HG02610 (cell line): ENCODE results near the gene CADM1.

Experiments
- ATAC-seq: cut with Tn5 transposase; IDR thresholded peaks from one replicate; pipeline ENCODE4 v1.9.1; 2021; ENCODE audit warnings: mild to moderate bottlenecking, moderate library complexity; ENCODE audit not compliant: unreplicated experiment

CADM1 gene

GRCh38 chr11:115324581-115325432 lies 179.4 kb downstream of the CADM1 start:
- no peak for ATAC-seq

- no peak for ATAC-seq
These were observed 181.5 kb downstream of the CADM1 start for GRCh38 chr11:115322553-115323203.

- no peak for ATAC-seq
These were observed 182.5 kb downstream of the CADM1 start for GRCh38 chr11:115321605-115322289.

- ATAC-seq, result no peak
These were observed 186.7 kb downstream of the CADM1 start for GRCh38 chr11:115317277-115318185.

GRCh38 chr11:115316696-115317095 lies 187.5 kb downstream of the CADM1 start:
- ATAC-seq, result no peak

GRCh38 chr11:115314330-115314920 lies 189.8 kb downstream of the CADM1 start:
- ATAC-seq, result no peak

- ATAC-seq, result no peak
These were observed 190.9 kb downstream of the CADM1 start for GRCh38 chr11:115313224-115313838.

- no peak for ATAC-seq
These were observed 192.3 kb downstream of the CADM1 start for GRCh38 chr11:115311949-115312348.

GRCh38 chr11:115306689-115307088 lies 197.5 kb downstream of the CADM1 start:
- no peak for ATAC-seq

GRCh38 chr11:115304774-115305472 lies 199.3 kb downstream of the CADM1 start:
- ATAC-seq, result no peak

GRCh38 chr11:115303929-115304531 lies 200.2 kb downstream of the CADM1 start:
- ATAC-seq, result no peak

- ATAC-seq, result no peak
These were observed 201.1 kb downstream of the CADM1 start for GRCh38 chr11:115302946-115303703.

GRCh38 chr11:115300660-115301428 lies 203.4 kb downstream of the CADM1 start:
- no peak for ATAC-seq

- no peak for ATAC-seq
These were observed 205.8 kb downstream of the CADM1 start for GRCh38 chr11:115298300-115299012.

- no peak for ATAC-seq
These were observed 206.9 kb downstream of the CADM1 start for GRCh38 chr11:115297330-115297729.

GRCh38 chr11:115291325-115291724 lies 212.9 kb downstream of the CADM1 start:
- ATAC-seq, result no peak

GRCh38 chr11:115290893-115291292 lies 213.3 kb downstream of the CADM1 start:
- ATAC-seq, result no peak
